Sigmoid colon (tissue), 7 donors: ENCODE measurements around the gene KCNJ10. TPM values are rescaled to one million over a fixed set of nuclear protein-coding genes. Genes with fewer than 3 reads are reported as not detected.
A peak's percentile ranks its signal among the peaks of the same experiment; 100 is the strongest.

Experiments
- DNase-seq: peaks from one replicate; pipeline ENCODE4 v3.0.0-alpha.2; 2019
- H3K27ac ChIP-seq, 4 donors: fragments of 200-600 bp; sonication (generic); one replicate each; pipeline ENCODE4 v1.5.1; 2016 to 2019; ENCODE audit warnings: mild to moderate bottlenecking in 1 of 4
- H3K27me3 ChIP-seq, 3 donors: fragments of 200-600 bp; sonication (generic); one replicate each; pipeline ENCODE4 v1.5.1; 2019; ENCODE audit warnings: mild to moderate bottlenecking in 1 of 3
- H3K36me3 ChIP-seq, 4 donors: fragments of 200-600 bp; sonication (generic); one replicate each; pipeline ENCODE4 v1.5.1; 2016 to 2019
- H3K4me1 ChIP-seq, 4 donors: fragments of 200-600 bp; sonication (generic); one replicate each; pipeline ENCODE4 v1.5.1; 2017 to 2019
- H3K4me3 ChIP-seq, 4 donors: fragments of 200-600 bp; sonication (generic); one replicate each; pipeline ENCODE4 v1.5.1; 2017 to 2019; ENCODE audit warnings: mild to moderate bottlenecking in 2 of 4, moderate library complexity in 1 of 4
- H3K9me3 ChIP-seq, 4 donors: fragments of 200-600 bp in 3 of 4; sonication (generic) in 3 of 4; one replicate each; pipeline versions ENCODE4 v1.5.1 to v1.6.1; 2013 to 2019
- CTCF ChIP-seq, 4 experiments: fragments of 450-650 bp in 3 of 4; fragments of 200-600 bp in 1 of 4; IDR thresholded peaks; one replicate each; pipeline ENCODE4 v1.5.1; 2016 to 2019; ENCODE audit warnings: antibody characterized with exemption in 4 of 4, mild to moderate bottlenecking in 3 of 4, moderate library complexity in 2 of 4
- EP300 ChIP-seq, 4 donors: sonication (generic); formaldehyde crosslinking; IDR thresholded peaks; one replicate each; pipeline ENCODE4 v1.6.1; 2017; ENCODE audit warnings: antibody characterized with exemption in 4 of 4
- POLR2A ChIP-seq, 2 donors: fragments of 450-650 bp; IDR thresholded peaks; one replicate each; pipeline ENCODE4 v1.6.1; 2016; ENCODE audit warnings: antibody characterized with exemption in 2 of 2, mild to moderate bottlenecking in 2 of 2, moderate library complexity in 2 of 2
- POLR2AphosphoS5 ChIP-seq, 4 donors: sonication (generic); formaldehyde crosslinking; IDR thresholded peaks; one replicate each; pipeline ENCODE4 v1.6.1; 2017; ENCODE audit warnings: antibody characterized with exemption in 4 of 4
- WGBS, 2 donors: extraction: QIAGEN DNeasy Blood & Tissue Kit; methylation state at CpG; one replicate each; pipeline ENCODE4 v1.1.7; 2013; 5-methylcytosine and 5-hydroxymethylcytosine counted together
- intact Hi-C: fragments of 100-400 bp; cut with DNase I; formaldehyde crosslinking; loops from one replicate; pipeline ENCODE4 v1.15.1; 2023
- polyA plus RNA-seq, 3 donors: library from polyadenylated mRNA; stranded (reverse); fragments of 200-250 nt; gene quantifications; one replicate each; pipeline ENCODE4 v1.2.3, GENCODE V29; 2013
- total RNA-seq, 4 donors: library from RNA; depleted of rRNA; stranded (reverse); fragments of >200 nt; gene quantifications; one replicate each; pipeline ENCODE4 v1.1.0, GENCODE V29; 2016
- donor health status: healthy with polysubstance abuse.
- donor health status: Bipolar disorder and iron deficiency.
- donor health status: healthy.

Gene KCNJ10
- total and polyA plus RNA-seq, 7 donors = 0.23 to 1.3 (median 0.31) TPM; not detected in 3

GRCh38 chr1:160097151-160097910, 27.4 kb upstream of the KCNJ10 start:
- no peak for TF ChIP-seq EP300 (IDR thresholded peaks at IDR 0.05)
- TF ChIP-seq POLR2AphosphoS5 (IDR thresholded peaks at IDR 0.05) = no peak
- no peak for TF ChIP-seq POLR2A (IDR thresholded peaks at IDR 0.05)
- no peak for TF ChIP-seq CTCF (IDR thresholded peaks at IDR 0.05)
- Histone ChIP-seq H3K4me3 (peak overlapping the region; percentile 56 to 90 (median 76)), H3K27me3 (no peaks in the 10 kb centered on the region), H3K4me1 (peaks cover 0 to 48% (median 41%) of the 10 kb centered on the region in 4 donors), H3K9me3 (no peaks in the 10 kb centered on the region), H3K36me3 (peaks cover under 1 to 27% (median 6%) of the 10 kb centered on the region in 4 donors), H3K27ac (peak overlapping the region; percentile 91 to 98 (median 95))
- DNase-seq = no peak
- intact Hi-C loops = loop anchor here (5.0 kb wide), 2 partner anchors 65 to 245 kb away; partner anchors contain the start of genes COPA, NCSTN and PIGM
- whole genome bisulfite sequencing, 2 donors = 63 to 71% methylated on average over 5 of the region's 5 CpGs

GRCh38 chr1:160096274-160097116, 26.5 kb upstream of the KCNJ10 start:
- peak; percentile 85 for DNase-seq
- intact Hi-C loops = loop anchor here (5.0 kb wide), 2 partner anchors 64 to 246 kb away; partner anchors contain the start of genes COPA, NCSTN and PIGM
- TF ChIP-seq CTCF (IDR thresholded peaks at IDR 0.05) (no peak), POLR2AphosphoS5 (IDR thresholded peaks at IDR 0.05) (no peak), EP300 (IDR thresholded peaks at IDR 0.05) (no peak), POLR2A (IDR thresholded peaks at IDR 0.05) (no peak)
- Histone ChIP-seq H3K27me3 (no peaks in the 10 kb centered on the region), H3K4me1 (peaks cover 0 to 40% (median 33%) of the 10 kb centered on the region in 4 donors), H3K36me3 (peaks cover 6 to 35% (median 12%) of the 10 kb centered on the region in 4 donors), H3K27ac (peak overlapping the region in 3 of 4 donors; percentile 91 to 96 (median 94)), H3K9me3 (no peaks in the 10 kb centered on the region), H3K4me3 (no peak overlapping the region)
- WGBS, 2 donors = 80 to 81% methylated on average over 4 of the region's 4 CpGs

GRCh38 chr1:160095382-160096105, 25.6 kb upstream of the KCNJ10 start:
- DNase-seq = no peak
- H3K27ac ChIP-seq = no peak overlapping the region

More at GRCh38 chr1:160095382-160096105, 25.6 kb upstream of the KCNJ10 start:
- no peak overlapping the region for H3K4me3 ChIP-seq
- 93 to 96% methylated on average over 4 of the region's 4 CpGs for WGBS, 2 donors
- peaks cover 0 to 34% (median 28%) of the 10 kb centered on the region in 4 donors for H3K4me1 ChIP-seq
- no peaks in the 10 kb centered on the region for H3K9me3 ChIP-seq
- peaks cover 6 to 44% (median 12%) of the 10 kb centered on the region in 4 donors for H3K36me3 ChIP-seq
- TF ChIP-seq POLR2AphosphoS5 (IDR thresholded peaks at IDR 0.05) (no peak), POLR2A (IDR thresholded peaks at IDR 0.05) (no peak), CTCF (IDR thresholded peaks at IDR 0.05) (no peak), EP300 (IDR thresholded peaks at IDR 0.05) (no peak)
- H3K27me3 ChIP-seq = no peaks in the 10 kb centered on the region
- intact Hi-C loops = loop anchor here (5.0 kb wide), 2 partner anchors 63 to 247 kb away; partner anchors contain the start of genes COPA, NCSTN and PIGM
